ENCODE data around the gene CCDC28A.

CCDC28A gene

GRCh38 chr6:138833816-138834539 is 60.4 kb downstream of the CCDC28A start:
- no peak for DNase-seq (ENCODE audit: low read depth)

DNA sequence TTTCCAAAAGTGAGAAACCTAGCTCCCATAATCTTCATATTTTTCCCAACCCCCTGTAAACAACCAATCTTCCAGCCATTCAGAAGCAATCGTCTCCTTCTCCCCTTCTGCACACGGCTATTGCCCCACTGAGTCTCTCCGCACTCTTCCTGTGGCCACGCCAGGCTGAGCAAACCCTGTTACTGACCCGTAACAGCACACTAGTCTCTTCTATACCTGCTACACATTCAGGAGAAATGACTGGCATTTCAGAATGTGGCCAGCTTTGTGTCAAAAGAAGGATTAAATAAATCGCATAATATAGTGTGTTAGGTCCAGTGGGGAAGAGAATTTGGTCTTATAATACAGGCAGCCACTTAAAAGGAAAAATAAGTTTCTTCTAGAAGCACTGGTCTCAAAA is 63.7 kb downstream of the CCDC28A start:
- no peak for DNase-seq (ENCODE audit: low read depth)

Measured in GM04504 (cell line).